Transverse colon (tissue), 4 donors: ENCODE results near the gene THSD4. TPM values are rescaled to one million over a fixed set of nuclear protein-coding genes. Genes with fewer than 3 reads are reported as not detected.

Experiments
- DNase-seq: peaks from one replicate; pipeline ENCODE4 v3.0.0-alpha.2; 2019
- H3K27ac ChIP-seq, 4 donors: fragments of 200-600 bp; sonication (generic); 2 replicates each; pipeline ENCODE4 v1.5.1; 2016 to 2018; ENCODE audit warnings: inconsistent platforms in 4 of 4
- H3K27me3 ChIP-seq: fragments of 200-600 bp; sonication (generic); 2 replicates; pipeline ENCODE4 v1.5.1; 2017; ENCODE audit warnings: inconsistent platforms
- H3K36me3 ChIP-seq, 4 donors: fragments of 200-600 bp; sonication (generic); 2 replicates each; pipeline ENCODE4 v1.5.1; 2017 to 2019; ENCODE audit warnings: inconsistent platforms in 4 of 4
- H3K4me1 ChIP-seq, 4 donors: fragments of 200-600 bp; sonication (generic); 2 replicates each; pipeline ENCODE4 v1.5.1; 2017 to 2020; ENCODE audit warnings: inconsistent platforms in 4 of 4
- H3K4me3 ChIP-seq, 4 donors: fragments of 200-600 bp; sonication (generic); 1 replicate in 1 of 4; 2 replicates in 3 of 4; pipeline versions ENCODE4 v1.5.1 to v1.6.1; 2017 to 2019; ENCODE audit warnings: inconsistent platforms in 4 of 4
- H3K9me3 ChIP-seq, 2 donors: fragments of 200-600 bp; sonication (generic); 2 replicates each; pipeline ENCODE4 v1.5.1; 2017 to 2019; ENCODE audit warnings: inconsistent platforms in 2 of 2
- EP300 ChIP-seq: sonication (generic); formaldehyde crosslinking; IDR thresholded peaks from one replicate; pipeline ENCODE4 v1.6.1; 2017; ENCODE audit warnings: antibody characterized with exemption, low read depth
- POLR2A ChIP-seq: fragments of 450-650 bp; IDR thresholded peaks from one replicate; pipeline ENCODE4 v1.6.1; 2016; ENCODE audit warnings: antibody characterized with exemption, mild to moderate bottlenecking, moderate library complexity
- POLR2AphosphoS5 ChIP-seq, 3 donors: sonication (generic); formaldehyde crosslinking; IDR thresholded peaks; one replicate each; pipeline ENCODE4 v1.6.1; 2016; ENCODE audit warnings: antibody characterized with exemption in 3 of 3
- WGBS, 2 donors: methylation state at CpG; one replicate each; pipeline ENCODE4 v1.1.5; 2018; ENCODE audit warnings: low coverage in 1 of 2; 5-methylcytosine and 5-hydroxymethylcytosine counted together
- in situ Hi-C, 4 donors: fragments of 200-750 bp; cut with MboI; loops; one replicate each; pipeline versions ENCODE4 v1.15.0 to v1.15.1; 2017; ENCODE audit warnings: low sequenced_read_pairs in 3 of 4, low pct_ligation_motif_present in 1 of 4, low pct_unique_long_range_greater_than_20kb in 1 of 4
- intact Hi-C: fragments of 100-400 bp; cut with DNase I; formaldehyde crosslinking; loops from one replicate; pipeline ENCODE4 v1.15.1; 2023; ENCODE audit warnings: low total_unique reads
- total RNA-seq, 4 donors: library from RNA; depleted of rRNA; stranded (reverse); fragments of >200 nt; gene quantifications; one replicate each; pipeline ENCODE4 v1.1.0, GENCODE V29; 2016
- TF ChIP-seq, protein P1 (sequence below), 5 experiments: fragments of 200-600 bp in 3 of 5; fragments of 450-650 bp in 2 of 5; sonication (generic) in 3 of 5; IDR thresholded peaks; 1 replicate in 2 of 5; 2 replicates in 3 of 5; pipeline ENCODE4 v1.5.1; 2016 to 2017; ENCODE audit warnings: antibody characterized with exemption in 5 of 5, inconsistent platforms in 3 of 5, mild to moderate bottlenecking in 2 of 5, moderate library complexity in 1 of 5

THSD4 gene
- total RNA-seq, 4 donors from 2014 or later, result 13.3 to 57.2 (median 47.4) TPM

- H3K27me3 ChIP-seq, result no peaks in the 10 kb centered on the region
- H3K4me1 ChIP-seq, result peaks cover 0 to 6% (median under 1%) of the 10 kb centered on the region in 4 donors
- intact Hi-C loops (loop anchor here (5.0 kb wide), 1 partner anchor 547 kb away; no protein-coding TSS in a partner anchor), in situ Hi-C loops (loop anchor here (5.0 to 10.0 kb wide), 3 partner anchors 325 to 335 kb away; no protein-coding TSS in a partner anchor)
- DNase-seq, result no peak
- H3K27ac ChIP-seq, result no peak overlapping the region
- TF ChIP-seq POLR2A, result no peak
- no peak for TF ChIP-seq EP300
- TF ChIP-seq, protein P1, sequence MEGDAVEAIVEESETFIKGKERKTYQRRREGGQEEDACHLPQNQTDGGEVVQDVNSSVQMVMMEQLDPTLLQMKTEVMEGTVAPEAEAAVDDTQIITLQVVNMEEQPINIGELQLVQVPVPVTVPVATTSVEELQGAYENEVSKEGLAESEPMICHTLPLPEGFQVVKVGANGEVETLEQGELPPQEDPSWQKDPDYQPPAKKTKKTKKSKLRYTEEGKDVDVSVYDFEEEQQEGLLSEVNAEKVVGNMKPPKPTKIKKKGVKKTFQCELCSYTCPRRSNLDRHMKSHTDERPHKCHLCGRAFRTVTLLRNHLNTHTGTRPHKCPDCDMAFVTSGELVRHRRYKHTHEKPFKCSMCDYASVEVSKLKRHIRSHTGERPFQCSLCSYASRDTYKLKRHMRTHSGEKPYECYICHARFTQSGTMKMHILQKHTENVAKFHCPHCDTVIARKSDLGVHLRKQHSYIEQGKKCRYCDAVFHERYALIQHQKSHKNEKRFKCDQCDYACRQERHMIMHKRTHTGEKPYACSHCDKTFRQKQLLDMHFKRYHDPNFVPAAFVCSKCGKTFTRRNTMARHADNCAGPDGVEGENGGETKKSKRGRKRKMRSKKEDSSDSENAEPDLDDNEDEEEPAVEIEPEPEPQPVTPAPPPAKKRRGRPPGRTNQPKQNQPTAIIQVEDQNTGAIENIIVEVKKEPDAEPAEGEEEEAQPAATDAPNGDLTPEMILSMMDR (IDR thresholded peaks at IDR 0.05), result no peak
- TF ChIP-seq POLR2AphosphoS5 (IDR thresholded peaks at IDR 0.05), result no peak
- H3K4me3 ChIP-seq, result no peak overlapping the region
- 75 to 88% methylated on average over 3 of the region's 3 CpGs for WGBS, 2 donors
- H3K9me3 ChIP-seq, result no peaks in the 10 kb centered on the region
- H3K36me3 ChIP-seq, result no peaks in the 10 kb centered on the region
These were observed 5.4 kb upstream of the THSD4 start for GRCh38 chr15:71109905-71110304.

GRCh38 chr15:71110405-71111180 lies 4.7 kb upstream of the THSD4 start:
- TF ChIP-seq EP300, result no peak
- TF ChIP-seq POLR2A, result no peak
- no peak for TF ChIP-seq POLR2AphosphoS5 (IDR thresholded peaks at IDR 0.05)
- TF ChIP-seq, protein P1 (IDR thresholded peaks at IDR 0.05), result no peak
- in situ Hi-C loops (loop anchor here (5.0 to 10.0 kb wide), 3 partner anchors 324 to 334 kb away; no protein-coding TSS in a partner anchor), intact Hi-C loops (loop anchor here (5.0 kb wide), 1 partner anchor 547 kb away; no protein-coding TSS in a partner anchor)
- Histone ChIP-seq H3K36me3 (no peaks in the 10 kb centered on the region), H3K4me1 (peaks cover 0 to 9% (median 2%) of the 10 kb centered on the region in 4 donors), H3K27me3 (no peaks in the 10 kb centered on the region), H3K4me3 (no peak overlapping the region), H3K27ac (no peak overlapping the region), H3K9me3 (no peaks in the 10 kb centered on the region)
- no peak for DNase-seq
- 86% methylated on average over 13 of the region's 13 CpGs; no CpG with 5 or more reads in 1 of the 2 donors for WGBS, 2 donors

DNA sequence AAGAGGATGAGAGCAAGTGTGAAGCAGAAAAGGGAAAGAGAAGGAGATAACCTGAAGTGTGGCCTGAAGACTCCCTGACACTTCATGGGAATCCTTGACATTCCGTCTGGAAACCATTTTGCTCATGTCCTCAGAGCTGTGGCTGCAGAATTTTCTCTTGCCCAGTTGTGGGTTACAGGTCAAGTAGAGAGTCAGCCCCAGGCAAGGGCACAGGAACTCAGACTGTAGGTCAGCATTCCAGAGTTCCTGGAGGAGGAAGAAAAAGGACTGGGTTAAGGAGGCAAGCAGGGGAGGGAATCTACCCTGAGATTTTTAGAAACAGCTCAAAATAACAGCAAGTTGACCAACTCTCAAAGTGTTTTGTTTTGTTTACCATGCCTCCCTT lies 4.1 kb upstream of the THSD4 start:
- DNase-seq, result no peak
- Histone ChIP-seq H3K4me3 (no peak overlapping the region), H3K36me3 (no peaks in the 10 kb centered on the region), H3K4me1 (peaks cover 3 to 9% (median 4%) of the 10 kb centered on the region in 4 donors), H3K27ac (no peak overlapping the region), H3K27me3 (peaks cover 2% of the 10 kb centered on the region), H3K9me3 (no peaks in the 10 kb centered on the region)
- TF ChIP-seq POLR2AphosphoS5 (IDR thresholded peaks at IDR 0.05) (no peak), POLR2A (no peak), EP300 (no peak)
- TF ChIP-seq, protein P1 (IDR thresholded peaks at IDR 0.05), result no peak
- 66 to 80% methylated on average over 1 of the region's 1 CpG for WGBS, 2 donors
- intact Hi-C loops, result loop anchor here (5.0 kb wide), 1 partner anchor 546 kb away; no protein-coding TSS in a partner anchor
- in situ Hi-C loops, result loop anchor here (5.0 to 10.0 kb wide), 3 partner anchors 324 to 334 kb away; no protein-coding TSS in a partner anchor

DNA sequence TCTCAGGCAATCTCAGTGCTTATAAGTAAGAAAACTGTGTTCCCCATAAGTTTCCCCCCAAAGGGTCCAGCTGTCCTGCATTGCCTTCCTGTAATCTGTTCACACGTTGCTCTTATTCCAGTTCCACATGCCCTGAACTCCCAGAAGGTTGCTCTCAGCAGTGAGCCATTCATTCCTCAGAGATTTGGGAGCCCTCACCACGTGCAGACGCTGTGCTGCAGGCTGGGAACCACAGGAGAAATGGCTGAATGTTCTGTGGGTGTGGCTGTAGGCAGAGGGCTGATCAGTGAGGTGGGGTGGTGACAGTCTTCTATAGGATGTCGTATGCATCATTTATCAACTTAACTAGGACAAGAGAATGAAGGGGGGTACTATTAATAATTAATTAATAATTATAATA lies 3.3 kb upstream of the THSD4 start:
- intact Hi-C loops (loop anchor here (5.0 kb wide), 1 partner anchor 545 kb away; no protein-coding TSS in a partner anchor), in situ Hi-C loops (loop anchor here (5.0 to 10.0 kb wide), 3 partner anchors 323 to 333 kb away; no protein-coding TSS in a partner anchor)
- Histone ChIP-seq H3K4me3 (no peak overlapping the region), H3K4me1 (peaks cover 3 to 11% (median 8%) of the 10 kb centered on the region in 4 donors), H3K27ac (no peak overlapping the region), H3K9me3 (no peaks in the 10 kb centered on the region), H3K27me3 (peaks cover 8% of the 10 kb centered on the region), H3K36me3 (no peaks in the 10 kb centered on the region)
- no peak for TF ChIP-seq POLR2AphosphoS5 (IDR thresholded peaks at IDR 0.05)
- WGBS, 2 donors, result 49 to 66% methylated on average over 3 to 4 of the region's 4 CpGs
- no peak for DNase-seq
